Mesenchymal stem cell (in vitro differentiated cells and primary cell): Measurements from ENCODE around the gene TOX3.

Source experiments
- DNase-seq: peaks from one replicate; pipeline ENCODE4 v3.0.0-alpha.2; 2013
- H2AFZ ChIP-seq: one replicate; pipeline ENCODE4 v1.6.1; 2013; ENCODE audit warnings: low read depth, mild to moderate bottlenecking, control low read depth, inconsistent platforms, low read length, moderate library complexity
- H2AK5ac ChIP-seq: 2 replicates; pipeline ENCODE4 v1.6.1; 2013; ENCODE audit warnings: low read length, moderate library complexity, mild to moderate bottlenecking, inconsistent platforms; ENCODE audit not compliant: severe bottlenecking
- H2BK120ac ChIP-seq: one replicate; pipeline ENCODE4 v1.6.1; 2013; ENCODE audit warnings: low read depth, mild to moderate bottlenecking, inconsistent platforms, low read length, moderate library complexity
- H2BK12ac ChIP-seq, 2 experiments: one replicate each; pipeline ENCODE4 v1.6.1; 2013; ENCODE audit warnings: inconsistent platforms in 2 of 2, low read length in 2 of 2, mild to moderate bottlenecking in 2 of 2, moderate library complexity in 2 of 2, control low read depth in 1 of 2
- H2BK15ac ChIP-seq: one replicate; pipeline ENCODE4 v1.6.1; 2013; ENCODE audit warnings: mild to moderate bottlenecking, low read depth, inconsistent platforms; ENCODE audit not compliant: poor library complexity, severe bottlenecking
- H2BK5ac ChIP-seq: 2 replicates; pipeline ENCODE4 v1.6.1; 2013; ENCODE audit warnings: low read depth, mild to moderate bottlenecking, low read length, control low read depth, inconsistent platforms; ENCODE audit not compliant: poor library complexity, severe bottlenecking
- H3K14ac ChIP-seq, 2 experiments: one replicate each; pipeline ENCODE4 v1.6.1; 2013; ENCODE audit warnings: inconsistent platforms in 2 of 2, low read length in 2 of 2, control low read depth in 1 of 2, mild to moderate bottlenecking in 1 of 2, moderate library complexity in 1 of 2
- H3K18ac ChIP-seq, 2 experiments: one replicate each; pipeline ENCODE4 v1.6.1; 2013; ENCODE audit warnings: inconsistent platforms in 2 of 2, low read length in 2 of 2, control low read depth in 1 of 2, low read depth in 1 of 2, mild to moderate bottlenecking in 1 of 2
- H3K23ac ChIP-seq, 2 experiments: one replicate each; pipeline ENCODE4 v1.6.1; 2013; ENCODE audit warnings: inconsistent platforms in 2 of 2, low read length in 2 of 2, mild to moderate bottlenecking in 2 of 2, moderate library complexity in 2 of 2, control low read depth in 1 of 2
- H3K27ac ChIP-seq: 2 replicates; pipeline ENCODE4 v1.5.1; 2013; ENCODE audit warnings: mild to moderate bottlenecking, moderate library complexity, low read length, control low read depth, inconsistent platforms; ENCODE audit not compliant: poor library complexity, severe bottlenecking
- H3K27me3 ChIP-seq, 2 experiments: 2 replicates each; pipeline versions ENCODE4 v1.6.1 to v1.7.0; 2013; ENCODE audit warnings: low read length in 2 of 2, mild to moderate bottlenecking in 2 of 2, moderate library complexity in 2 of 2, control low read depth in 1 of 2, inconsistent platforms in 1 of 2; ENCODE audit not compliant: control insufficient read depth in 1 of 2, insufficient read depth in 1 of 2
- H3K36me3 ChIP-seq, 2 experiments: 2 replicates each; pipeline versions ENCODE4 v1.6.1 to v1.7.0; 2013; ENCODE audit warnings: low read length in 2 of 2, control low read depth in 1 of 2, inconsistent platforms in 1 of 2, low read depth in 1 of 2, mild to moderate bottlenecking in 1 of 2; ENCODE audit not compliant: insufficient read depth in 2 of 2, control insufficient read depth in 1 of 2
- H3K4ac ChIP-seq, 2 experiments: one replicate each; pipeline ENCODE4 v1.6.1; 2013; ENCODE audit warnings: inconsistent platforms in 2 of 2, low read length in 2 of 2, mild to moderate bottlenecking in 2 of 2, moderate library complexity in 2 of 2, control low read depth in 1 of 2, low read depth in 1 of 2
- H3K4me1 ChIP-seq: 2 replicates; pipeline ENCODE4 v1.6.1; 2013; ENCODE audit warnings: low read depth, low read length, control low read depth; ENCODE audit not compliant: control insufficient read depth, insufficient read depth
- H3K4me2 ChIP-seq: 2 replicates; pipeline ENCODE4 v1.6.1; 2013; ENCODE audit warnings: low read length, mild to moderate bottlenecking, inconsistent platforms; ENCODE audit not compliant: poor library complexity, severe bottlenecking
- H3K4me3 ChIP-seq, 2 experiments: 2 replicates each; pipeline versions ENCODE4 v1.5.1 to v1.7.0; 2013; ENCODE audit warnings: low read length in 2 of 2, mild to moderate bottlenecking in 2 of 2, control low read depth in 1 of 2, low read depth in 1 of 2; ENCODE audit not compliant: insufficient read depth in 1 of 2
- H3K79me1 ChIP-seq: replicated peaks from 2 replicates; pipeline ENCODE4 v1.6.1; 2013; ENCODE audit warnings: mild to moderate bottlenecking, control low read depth, low read length, inconsistent platforms; ENCODE audit not compliant: poor library complexity, severe bottlenecking
- H3K9ac ChIP-seq: 2 replicates; pipeline ENCODE4 v1.7.0; 2013; ENCODE audit warnings: mild to moderate bottlenecking, low read length, moderate library complexity
- H3K9me3 ChIP-seq: 2 replicates; pipeline ENCODE4 v1.7.0; 2013; ENCODE audit warnings: mild to moderate bottlenecking, low read length; ENCODE audit not compliant: control insufficient read depth
- H4K8ac ChIP-seq: one replicate; pipeline ENCODE4 v1.6.1; 2013; ENCODE audit warnings: inconsistent platforms, mild to moderate bottlenecking, low read length, moderate library complexity
- H4K91ac ChIP-seq: one replicate; pipeline ENCODE4 v1.6.1; 2013; ENCODE audit warnings: mild to moderate bottlenecking, low read length, inconsistent platforms
- WGBS: methylation state at CpG from one replicate; pipeline ENCODE4 v1.1.7; 2013; ENCODE audit warnings: mixed read lengths; 5-methylcytosine and 5-hydroxymethylcytosine counted together

The TOX3 gene

DNA sequence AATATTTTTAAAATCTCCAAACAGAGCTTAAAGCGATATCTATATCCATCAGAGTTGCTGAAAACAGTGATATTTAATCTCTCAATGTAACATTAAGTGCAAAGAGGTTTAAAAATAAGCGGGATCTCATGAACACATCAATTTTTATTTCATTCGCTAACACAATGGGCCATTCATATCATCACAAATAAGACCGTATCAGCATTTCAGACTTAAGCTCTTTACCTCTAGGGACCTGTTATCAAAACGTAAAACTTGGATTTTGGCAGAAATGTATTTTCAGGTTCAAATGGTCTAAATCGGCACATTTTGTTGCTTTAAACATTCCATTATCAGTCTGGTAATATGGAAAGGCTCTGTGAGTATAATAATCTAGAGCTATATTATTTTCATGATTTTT lies 77.9 kb downstream of the TOX3 start:
- Histone ChIP-seq H3K27me3 (no peaks in the 10 kb centered on the region), H4K8ac (no peak overlapping the region)

GRCh38 chr16:52467753-52468152 lies 79.2 kb downstream of the TOX3 start:
- Histone ChIP-seq H3K4me2 (no peak overlapping the region), H2BK15ac (no peak overlapping the region), H3K4me3 (no peak overlapping the region), H3K4me1 (no peaks in the 10 kb centered on the region), H3K9me3 (no peaks in the 10 kb centered on the region), H2AFZ (no peak overlapping the region), H2BK120ac (no peak overlapping the region), H3K79me1 (no peaks in the 10 kb centered on the region), H3K18ac (no peak overlapping the region), H3K9ac (no peak overlapping the region), H3K27me3 (no peaks in the 10 kb centered on the region), H3K23ac (no peak overlapping the region), H4K8ac (no peak overlapping the region), H3K14ac (no peak overlapping the region), H2BK12ac (no peak overlapping the region), H2AK5ac (no peak overlapping the region), H4K91ac (no peak overlapping the region), H2BK5ac (no peak overlapping the region), H3K27ac (no peak overlapping the region), H3K36me3 (no peaks in the 10 kb centered on the region), H3K4ac (no peak overlapping the region)
- no peak for DNase-seq
- WGBS: 97% methylated on average over 1 of the region's 1 CpG

More for the DNA sequence above, 77.9 kb downstream of the TOX3 start:
- H3K79me1 ChIP-seq: no peaks in the 10 kb centered on the region
- H3K4ac ChIP-seq: no peak overlapping the region
- DNase-seq: no peak
- no peaks in the 10 kb centered on the region for H3K4me1 ChIP-seq
- no peak overlapping the region for H2BK15ac ChIP-seq
- no peak overlapping the region for H3K4me2 ChIP-seq
- no peak overlapping the region for H3K4me3 ChIP-seq
- no peak overlapping the region for H3K14ac ChIP-seq
- H3K36me3 ChIP-seq: no peaks in the 10 kb centered on the region
- no peak overlapping the region for H3K23ac ChIP-seq
- no peak overlapping the region for H2BK5ac ChIP-seq
- no peak overlapping the region for H3K18ac ChIP-seq
- H3K27ac ChIP-seq: no peak overlapping the region
- no peak overlapping the region for H3K9ac ChIP-seq
- 94% methylated on average over 3 of the region's 6 CpGs for WGBS
- no peak overlapping the region for H2AK5ac ChIP-seq
- peaks cover 3% of the 10 kb centered on the region for H3K9me3 ChIP-seq
- H4K91ac ChIP-seq: no peak overlapping the region
- H2AFZ ChIP-seq: no peak overlapping the region
- no peak overlapping the region for H2BK12ac ChIP-seq
- no peak overlapping the region for H2BK120ac ChIP-seq

GRCh38 chr16:52466994-52467393 lies 79.9 kb downstream of the TOX3 start:
- Histone ChIP-seq H3K4me3 (no peak overlapping the region), H4K8ac (no peak overlapping the region), H4K91ac (no peak overlapping the region), H3K36me3 (no peaks in the 10 kb centered on the region), H3K23ac (no peak overlapping the region), H3K27me3 (no peaks in the 10 kb centered on the region), H2BK5ac (no peak overlapping the region), H2BK120ac (no peak overlapping the region), H3K4me2 (no peak overlapping the region), H2BK15ac (no peak overlapping the region), H3K9ac (no peak overlapping the region), H3K4ac (no peak overlapping the region), H3K4me1 (no peaks in the 10 kb centered on the region), H2AK5ac (no peak overlapping the region), H3K18ac (no peak overlapping the region), H2AFZ (no peak overlapping the region), H3K9me3 (no peaks in the 10 kb centered on the region), H3K79me1 (no peaks in the 10 kb centered on the region), H3K27ac (no peak overlapping the region), H2BK12ac (no peak overlapping the region), H3K14ac (no peak overlapping the region)
- DNase-seq: no peak
- 83% methylated on average over 1 of the region's 3 CpGs for WGBS

DNA sequence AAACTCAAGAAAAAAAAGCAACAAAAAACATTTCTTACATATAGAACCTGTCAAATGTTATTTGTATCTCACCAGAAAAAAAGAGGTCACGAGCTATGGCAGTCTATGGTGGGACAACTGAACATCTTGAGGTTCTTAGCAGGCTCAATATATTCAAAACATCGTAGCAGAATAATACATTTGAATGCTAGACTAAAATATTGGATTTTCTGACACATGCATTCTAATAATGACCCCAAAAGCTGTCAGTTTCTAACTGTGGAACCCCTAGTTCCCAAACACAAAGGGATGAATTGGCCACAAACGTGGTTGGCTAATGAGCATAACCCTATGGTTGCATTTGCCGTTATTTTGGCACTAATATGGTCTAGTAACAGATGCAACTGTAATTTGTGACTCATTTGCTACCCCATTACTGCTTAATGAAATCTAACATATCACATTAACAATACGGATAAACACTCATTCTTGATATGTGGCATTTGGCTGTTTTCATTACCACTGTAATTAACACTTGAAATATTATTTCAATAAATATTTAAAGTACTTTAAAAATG lies 81.2 kb downstream of the TOX3 start:
- 82% methylated on average over 2 of the region's 5 CpGs for WGBS
- Histone ChIP-seq H3K36me3 (no peaks in the 10 kb centered on the region), H2AFZ (no peak overlapping the region), H2BK120ac (no peak overlapping the region), H3K27ac (no peak overlapping the region), H2BK12ac (no peak overlapping the region), H3K14ac (no peak overlapping the region), H3K4me3 (no peak overlapping the region), H3K18ac (no peak overlapping the region), H2AK5ac (no peak overlapping the region), H3K79me1 (no peaks in the 10 kb centered on the region), H3K4ac (no peak overlapping the region), H3K4me2 (no peak overlapping the region), H4K91ac (no peak overlapping the region), H3K9ac (no peak overlapping the region), H2BK15ac (no peak overlapping the region), H3K9me3 (no peaks in the 10 kb centered on the region), H3K27me3 (no peaks in the 10 kb centered on the region), H4K8ac (no peak overlapping the region), H3K4me1 (no peaks in the 10 kb centered on the region), H2BK5ac (no peak overlapping the region), H3K23ac (no peak overlapping the region)
- no peak for DNase-seq
